ENCODE measurements around the gene LRRC46.

Gene LRRC46

GRCh38 chr17:47831934-47832327, 461 bp downstream of the LRRC46 start:
- TF ChIP-seq, protein P1, sequence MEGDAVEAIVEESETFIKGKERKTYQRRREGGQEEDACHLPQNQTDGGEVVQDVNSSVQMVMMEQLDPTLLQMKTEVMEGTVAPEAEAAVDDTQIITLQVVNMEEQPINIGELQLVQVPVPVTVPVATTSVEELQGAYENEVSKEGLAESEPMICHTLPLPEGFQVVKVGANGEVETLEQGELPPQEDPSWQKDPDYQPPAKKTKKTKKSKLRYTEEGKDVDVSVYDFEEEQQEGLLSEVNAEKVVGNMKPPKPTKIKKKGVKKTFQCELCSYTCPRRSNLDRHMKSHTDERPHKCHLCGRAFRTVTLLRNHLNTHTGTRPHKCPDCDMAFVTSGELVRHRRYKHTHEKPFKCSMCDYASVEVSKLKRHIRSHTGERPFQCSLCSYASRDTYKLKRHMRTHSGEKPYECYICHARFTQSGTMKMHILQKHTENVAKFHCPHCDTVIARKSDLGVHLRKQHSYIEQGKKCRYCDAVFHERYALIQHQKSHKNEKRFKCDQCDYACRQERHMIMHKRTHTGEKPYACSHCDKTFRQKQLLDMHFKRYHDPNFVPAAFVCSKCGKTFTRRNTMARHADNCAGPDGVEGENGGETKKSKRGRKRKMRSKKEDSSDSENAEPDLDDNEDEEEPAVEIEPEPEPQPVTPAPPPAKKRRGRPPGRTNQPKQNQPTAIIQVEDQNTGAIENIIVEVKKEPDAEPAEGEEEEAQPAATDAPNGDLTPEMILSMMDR (IDR thresholded peaks at IDR 0.05; ENCODE audit: borderline replicate concordance, insufficient read depth, low read depth, low read length) = no peak
- H3K4me3 ChIP-seq (ENCODE audit: low read depth, low read length) = peak overlapping the region; percentile 65

- TF ChIP-seq, protein P1 (IDR thresholded peaks at IDR 0.05; ENCODE audit: borderline replicate concordance, insufficient read depth, low read depth, low read length) = no peak
Observed at GRCh38 chr17:47834756-47835155, 3.3 kb downstream of the LRRC46 start.

GRCh38 chr17:47836601-47837000, 5.1 kb downstream of the LRRC46 start:
- TF ChIP-seq, protein P1 (IDR thresholded peaks at IDR 0.05; ENCODE audit: borderline replicate concordance, insufficient read depth, low read depth, low read length) = no peak
- no peak overlapping the region for H3K4me3 ChIP-seq (ENCODE audit: low read depth, low read length)

More at GRCh38 chr17:47834756-47835155, 3.3 kb downstream of the LRRC46 start:
- no peak overlapping the region for H3K4me3 ChIP-seq (ENCODE audit: low read depth, low read length)

DNA sequence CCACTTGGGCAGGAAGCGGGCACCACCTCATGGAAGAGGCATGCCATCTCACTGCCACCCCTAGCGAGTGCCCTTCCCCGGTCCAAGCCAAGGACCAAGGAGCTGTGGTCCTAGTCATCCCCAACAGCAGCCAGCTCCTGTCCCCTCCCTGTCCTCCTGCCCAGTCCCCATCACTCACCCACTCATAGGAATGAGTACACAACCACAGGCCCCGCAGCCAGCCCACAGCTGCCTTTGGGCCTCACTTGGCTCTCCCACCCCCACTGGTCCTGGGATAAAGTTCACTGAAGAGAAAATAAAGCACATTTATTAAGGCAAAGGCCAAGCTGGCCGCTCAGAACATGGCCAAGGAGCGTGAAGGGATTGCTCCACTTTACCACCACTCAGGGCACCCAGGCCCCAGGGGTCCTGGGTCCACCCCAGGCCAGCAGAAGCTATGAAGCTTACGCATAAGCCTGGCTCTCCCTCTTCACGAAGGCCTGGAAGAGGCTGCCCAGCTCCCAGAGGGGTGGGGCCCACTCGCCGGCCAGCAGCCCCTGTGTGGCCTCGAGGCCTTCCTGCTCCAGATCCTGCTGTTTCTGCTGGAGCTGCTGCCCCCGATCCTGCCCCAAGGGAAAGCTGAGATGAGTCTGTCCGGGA, 6.0 kb downstream of the LRRC46 start:
- TF ChIP-seq, protein P1 (IDR thresholded peaks at IDR 0.05; ENCODE audit: borderline replicate concordance, insufficient read depth, low read depth, low read length) = no peak

DNA sequence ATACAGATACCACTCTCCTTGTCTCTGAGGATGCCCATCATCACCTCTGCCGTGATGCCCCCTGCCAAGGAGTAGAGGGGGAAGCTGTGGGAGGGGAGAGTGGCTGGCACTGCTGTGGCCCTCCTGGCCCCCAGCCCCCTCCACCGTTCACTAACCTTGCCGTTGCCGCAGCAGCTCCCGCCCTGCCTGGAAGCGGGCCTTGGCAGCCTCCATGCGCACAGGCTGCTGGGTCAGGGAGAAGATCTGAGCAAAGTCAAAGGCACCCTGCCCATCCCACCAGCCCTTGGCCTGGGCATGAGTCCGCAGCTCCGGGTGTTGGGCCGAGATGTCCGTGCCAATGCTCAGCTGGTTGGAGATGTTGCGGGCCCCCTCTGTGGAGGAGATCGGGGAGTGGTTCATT, 7.2 kb downstream of the LRRC46 start:
- TF ChIP-seq, protein P1 (IDR thresholded peaks at IDR 0.05; ENCODE audit: borderline replicate concordance, insufficient read depth, low read depth, low read length) = no peak
- H3K4me3 ChIP-seq (ENCODE audit: low read depth, low read length) = no peak overlapping the region

More for the DNA sequence above, 6.0 kb downstream of the LRRC46 start:
- no peak overlapping the region for H3K4me3 ChIP-seq (ENCODE audit: low read depth, low read length)

- H3K4me3 ChIP-seq (ENCODE audit: low read depth, low read length) = no peak overlapping the region
- TF ChIP-seq, protein P1 (IDR thresholded peaks at IDR 0.05; ENCODE audit: borderline replicate concordance, insufficient read depth, low read depth, low read length) = no peak
Observed at GRCh38 chr17:47839071-47839470, 7.6 kb downstream of the LRRC46 start.

GRCh38 chr17:47840001-47840741, 8.7 kb downstream of the LRRC46 start:
- H3K4me3 ChIP-seq (ENCODE audit: low read depth, low read length) = peak overlapping the region; percentile 81
- TF ChIP-seq, protein P1 (IDR thresholded peaks at IDR 0.05; ENCODE audit: borderline replicate concordance, insufficient read depth, low read depth, low read length) = no peak
